ENCODE measurements around the gene GGCX.

GRCh38 chr2:85577063-85577385 lies 15.7 kb upstream of the GGCX start:
- TF ChIP-seq, protein P1, sequence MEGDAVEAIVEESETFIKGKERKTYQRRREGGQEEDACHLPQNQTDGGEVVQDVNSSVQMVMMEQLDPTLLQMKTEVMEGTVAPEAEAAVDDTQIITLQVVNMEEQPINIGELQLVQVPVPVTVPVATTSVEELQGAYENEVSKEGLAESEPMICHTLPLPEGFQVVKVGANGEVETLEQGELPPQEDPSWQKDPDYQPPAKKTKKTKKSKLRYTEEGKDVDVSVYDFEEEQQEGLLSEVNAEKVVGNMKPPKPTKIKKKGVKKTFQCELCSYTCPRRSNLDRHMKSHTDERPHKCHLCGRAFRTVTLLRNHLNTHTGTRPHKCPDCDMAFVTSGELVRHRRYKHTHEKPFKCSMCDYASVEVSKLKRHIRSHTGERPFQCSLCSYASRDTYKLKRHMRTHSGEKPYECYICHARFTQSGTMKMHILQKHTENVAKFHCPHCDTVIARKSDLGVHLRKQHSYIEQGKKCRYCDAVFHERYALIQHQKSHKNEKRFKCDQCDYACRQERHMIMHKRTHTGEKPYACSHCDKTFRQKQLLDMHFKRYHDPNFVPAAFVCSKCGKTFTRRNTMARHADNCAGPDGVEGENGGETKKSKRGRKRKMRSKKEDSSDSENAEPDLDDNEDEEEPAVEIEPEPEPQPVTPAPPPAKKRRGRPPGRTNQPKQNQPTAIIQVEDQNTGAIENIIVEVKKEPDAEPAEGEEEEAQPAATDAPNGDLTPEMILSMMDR (IDR thresholded peaks at IDR 0.05; ENCODE audit: low read depth, low read length, poor library complexity, severe bottlenecking), result no peak
- TF ChIP-seq EZH2phosphoT487 (IDR thresholded peaks at IDR 0.05; ENCODE audit: borderline replicate concordance, low read length), result no peak

Data from DOHH2 (cell line).